H1 (cell line): ENCODE measurements around the gene KCNN1. TPM values are rescaled to one million over a fixed set of nuclear protein-coding genes. Genes with fewer than 3 reads are reported as not detected.

Experiments used
- CTCF ChIA-PET: fragments of 300-600 bp; sonication (Branson Sonifier 250); formaldehyde crosslinking; loops from one replicate; lab custom pipeline; 2021; ENCODE audit not compliant: partially characterized antibody; lab: Charles Lee
- POLR2A ChIA-PET: fragments of 300-600 bp; sonication (Branson Sonifier 250); formaldehyde crosslinking; loops from one replicate; lab custom pipeline; 2021; ENCODE audit warnings: inconsistent platforms; ENCODE audit not compliant: partially characterized antibody; lab: Charles Lee
- DNase-seq, 2 experiments: peaks; one replicate each; pipeline versions ENCODE4 v3.0.0 to v3.0.0-alpha.2; 2010 to 2022; ENCODE audit warnings: low spot score in 2 of 2, low read depth in 1 of 2, mixed read lengths in 1 of 2
- FAIRE-seq: peaks from 2 replicates; lab custom pipeline; 2011; peaks lifted over from hg19 to GRCh38; lab: Jason Lieb, UNC
- H2AFZ ChIP-seq: 2 replicates; pipeline ENCODE4 v1.8.1; 2012; ENCODE audit warnings: low read length, inconsistent platforms
- H2AK5ac ChIP-seq: 2 replicates; pipeline ENCODE4 v1.6.1; 2013; ENCODE audit warnings: low read depth, low read length
- H2BK120ac ChIP-seq: replicated peaks from 2 replicates; pipeline ENCODE3; 2013; ENCODE audit warnings: low read depth, low read length, inconsistent platforms
- H2BK12ac ChIP-seq: 2 replicates; pipeline ENCODE4 v1.6.1; 2013; ENCODE audit warnings: low read depth, low read length
- H2BK15ac ChIP-seq: 2 replicates; pipeline ENCODE4 v1.6.1; 2013; ENCODE audit warnings: low read length
- H2BK20ac ChIP-seq: 2 replicates; pipeline ENCODE4 v1.6.1; 2013; ENCODE audit warnings: low read length
- H2BK5ac ChIP-seq: 2 replicates; pipeline ENCODE4 v1.6.1; 2013; ENCODE audit warnings: low read depth, low read length
- H3K14ac ChIP-seq: 2 replicates; pipeline ENCODE4 v1.6.1; 2013; ENCODE audit warnings: inconsistent platforms; ENCODE audit not compliant: insufficient read length
- H3K18ac ChIP-seq: 2 replicates; pipeline ENCODE4 v1.6.1; 2013; ENCODE audit warnings: low read length; ENCODE audit errors: extremely low read depth
- H3K23ac ChIP-seq: 2 replicates; pipeline ENCODE4 v1.6.1; 2013; ENCODE audit warnings: inconsistent platforms; ENCODE audit not compliant: insufficient read length
- H3K23me2 ChIP-seq: 2 replicates; pipeline ENCODE4 v1.6.1; 2013; ENCODE audit warnings: low read depth, low read length
- H3K27ac ChIP-seq: 2 replicates; pipeline ENCODE4 v1.6.1; 2011; ENCODE audit warnings: low read depth, low read length, inconsistent platforms
- H3K27me3 ChIP-seq, 4 experiments: replicated peaks in 1 of 4; 1 replicate in 1 of 4; 2 replicates in 3 of 4; pipeline versions ENCODE4 v1.6.1 to v1.8.1; 2011 to 2013; ENCODE audit warnings: low read length in 3 of 4, mild to moderate bottlenecking in 3 of 4, inconsistent platforms in 2 of 4, mixed read lengths in 2 of 4, moderate library complexity in 1 of 4; ENCODE audit not compliant: control insufficient read depth in 3 of 4, insufficient read depth in 3 of 4; ENCODE audit errors: extremely low read depth in 1 of 4
- H3K36me3 ChIP-seq, 4 experiments: 2 replicates each; pipeline versions ENCODE4 v1.6.1 to v1.8.1; 2011 to 2013; ENCODE audit warnings: mild to moderate bottlenecking in 4 of 4, low read length in 3 of 4, moderate library complexity in 2 of 4, control low read depth in 1 of 4, inconsistent platforms in 1 of 4; ENCODE audit not compliant: insufficient read depth in 4 of 4, control insufficient read depth in 2 of 4
- H3K4ac ChIP-seq: replicated peaks from 2 replicates; pipeline ENCODE3; 2013; ENCODE audit warnings: low read length, low read depth, mixed read lengths, inconsistent platforms; ENCODE audit not compliant: insufficient read length
- H3K4me1 ChIP-seq, 4 experiments: replicated peaks in 1 of 4; 1 replicate in 1 of 4; 2 replicates in 3 of 4; pipeline versions ENCODE4 v1.6.1 to v1.8.1; 2011 to 2013; ENCODE audit warnings: low read length in 3 of 4, inconsistent platforms in 2 of 4, mixed read lengths in 1 of 4; ENCODE audit not compliant: insufficient read depth in 4 of 4, control insufficient read depth in 3 of 4
- H3K4me2 ChIP-seq, 2 experiments: 2 replicates each; pipeline versions ENCODE4 v1.6.1 to v1.8.1; 2011 to 2013; ENCODE audit warnings: low read depth in 2 of 2, low read length in 2 of 2, control low read depth in 1 of 2, inconsistent platforms in 1 of 2, mild to moderate bottlenecking in 1 of 2; ENCODE audit not compliant: insufficient read depth in 1 of 2
- H3K4me3 ChIP-seq, 4 experiments: fragments of 200-600, 300-600 bp in 1 of 4; sonication (generic), shearing (Covaris generic), sonication (Bioruptor Twin) in 1 of 4; 2 replicates each; pipeline versions ENCODE4 v1.5.1 to v1.8.1; 2011 to 2016; ENCODE audit warnings: low read length in 4 of 4, low read depth in 3 of 4, control low read depth in 2 of 4, inconsistent platforms in 2 of 4, mild to moderate bottlenecking in 2 of 4, mixed read lengths in 1 of 4, moderate library complexity in 1 of 4; ENCODE audit not compliant: insufficient read depth in 2 of 4; ENCODE audit errors: extremely low read depth in 1 of 4
- H3K56ac ChIP-seq: replicated peaks from 2 replicates; pipeline ENCODE3; 2013; ENCODE audit warnings: low read depth, mild to moderate bottlenecking, mixed read lengths, low read length, inconsistent platforms; ENCODE audit not compliant: insufficient read length
- H3K79me1 ChIP-seq: 2 replicates; pipeline ENCODE4 v1.6.1; 2013; ENCODE audit warnings: low read depth, low read length, control low read depth
- H3K79me2 ChIP-seq, 2 experiments: 2 replicates each; pipeline versions ENCODE4 v1.6.1 to v1.8.1; 2012 to 2013; ENCODE audit warnings: low read length in 2 of 2, mild to moderate bottlenecking in 2 of 2, inconsistent platforms in 1 of 2; ENCODE audit not compliant: insufficient read depth in 2 of 2, control insufficient read depth in 1 of 2
- H3K9ac ChIP-seq, 4 experiments: replicated peaks in 1 of 4; 1 replicate in 1 of 4; 2 replicates in 3 of 4; pipeline versions ENCODE4 v1.6.1 to v1.8.1; 2011 to 2013; ENCODE audit warnings: low read depth in 3 of 4, low read length in 3 of 4, control low read depth in 2 of 4, mild to moderate bottlenecking in 2 of 4, moderate library complexity in 2 of 4, inconsistent platforms in 1 of 4; ENCODE audit errors: extremely low read depth in 1 of 4
- H3K9me3 ChIP-seq, 2 experiments: 2 replicates each; pipeline versions ENCODE4 v1.6.1 to v1.8.1; 2012 to 2013; ENCODE audit warnings: mild to moderate bottlenecking in 2 of 2, moderate library complexity in 2 of 2, control low read depth in 1 of 2, inconsistent platforms in 1 of 2, low read depth in 1 of 2, low read length in 1 of 2, mixed read lengths in 1 of 2; ENCODE audit not compliant: insufficient read depth in 2 of 2
- H4K20me1 ChIP-seq, 2 experiments: replicated peaks in 1 of 2; 2 replicates each; pipeline versions ENCODE3 to v1.8.1; 2011 to 2013; ENCODE audit warnings: inconsistent platforms in 2 of 2, low read length in 2 of 2, mild to moderate bottlenecking in 1 of 2; ENCODE audit not compliant: insufficient read depth in 2 of 2, control insufficient read depth in 1 of 2
- H4K5ac ChIP-seq: 2 replicates; pipeline ENCODE4 v1.6.1; 2013; ENCODE audit warnings: low read length, low read depth, mixed read lengths, inconsistent platforms; ENCODE audit not compliant: insufficient read length
- H4K8ac ChIP-seq: 2 replicates; pipeline ENCODE4 v1.8.0; 2013; ENCODE audit warnings: mild to moderate bottlenecking, moderate library complexity, low read length, inconsistent platforms; ENCODE audit not compliant: insufficient read depth; ENCODE audit errors: extremely low read depth
- H4K91ac ChIP-seq: replicated peaks from 2 replicates; pipeline ENCODE3; 2013; ENCODE audit warnings: low read length, mixed read lengths, inconsistent platforms; ENCODE audit not compliant: insufficient read length
- CHD2 ChIP-seq: IDR thresholded peaks from 2 replicates; pipeline ENCODE4 v1.6.1; 2012; ENCODE audit warnings: low read length, improper control_type of control experiment
- POLR2A ChIP-seq, 2 experiments: IDR thresholded peaks; 1 replicate in 1 of 2; 2 replicates in 1 of 2; pipeline ENCODE4 v1.6.1; 2011; ENCODE audit warnings: low read depth in 2 of 2, low read length in 2 of 2, mild to moderate bottlenecking in 2 of 2; ENCODE audit errors: control extremely low read depth in 1 of 2
- POLR2AphosphoS5 ChIP-seq: IDR thresholded peaks from 2 replicates; pipeline ENCODE4 v1.6.1; 2011; ENCODE audit warnings: low read depth, low read length
- RNF2 ChIP-seq: fragments of 200-900, 300-1000 bp; sonication (generic); IDR thresholded peaks from 2 replicates; pipeline ENCODE4 v1.7.1; 2016; ENCODE audit warnings: borderline replicate concordance, low read depth, mild to moderate bottlenecking, antibody characterized with exemption, low read length; ENCODE audit not compliant: poor library complexity, severe bottlenecking; ENCODE audit errors: missing control alignments
- TAF1 ChIP-seq: IDR thresholded peaks from 2 replicates; pipeline ENCODE4 v1.6.1; 2011; ENCODE audit warnings: mild to moderate bottlenecking, low read depth, low read length
- WGBS, 2 experiments: shearing (Covaris generic) in 1 of 2; methylation state at CpG; one replicate each; pipeline versions ENCODE4 v1.1.6 to v1.1.7; 2013 to 2015; ENCODE audit warnings: low lambda C conversion rate in 2 of 2, mixed read lengths in 2 of 2, inconsistent platforms in 1 of 2, low coverage in 1 of 2, missing lambda C conversion rate in 1 of 2; ENCODE audit not compliant: insufficient replicate concordance in 2 of 2, insufficient coverage in 1 of 2, insufficient read length in 1 of 2; ENCODE audit errors: extremely low coverage in 1 of 2, missing lambda C conversion rate in 1 of 2; 5-methylcytosine and 5-hydroxymethylcytosine counted together
- polyA plus RNA-seq, 7 experiments: library from polyadenylated mRNA; depleted of rRNA in 3 of 7; stranded (reverse) in 5 of 7; unstranded in 2 of 7; fragments of >200 nt in 5 of 7; fragments of 200-250 nt in 2 of 7; gene quantifications; 1 replicate in 5 of 7; 2 replicates in 1 of 7; 4 replicates in 1 of 7; pipeline versions ENCODE4 v1.2.1 to v1.2.3, GENCODE V29; 2011 to 2013; ENCODE audit warnings: missing spikeins in 2 of 7, mixed read lengths in 2 of 7
- total RNA-seq: library from RNA; stranded (reverse); fragmentation: NEBNext Ultra II Directional; extraction: Animal tissue kit (Norgen Biotek cat#: 25700); gene quantifications from 2 replicates; pipeline ENCODE4 v1.2.1, GENCODE V29; 2021

KCNN1 gene
- total and polyA plus RNA-seq, 2 of the 8 experiments (the other 6 are each of a cell fraction or from before 2014, with no cell fraction given) = 11.0 to 12.5 TPM

DNA sequence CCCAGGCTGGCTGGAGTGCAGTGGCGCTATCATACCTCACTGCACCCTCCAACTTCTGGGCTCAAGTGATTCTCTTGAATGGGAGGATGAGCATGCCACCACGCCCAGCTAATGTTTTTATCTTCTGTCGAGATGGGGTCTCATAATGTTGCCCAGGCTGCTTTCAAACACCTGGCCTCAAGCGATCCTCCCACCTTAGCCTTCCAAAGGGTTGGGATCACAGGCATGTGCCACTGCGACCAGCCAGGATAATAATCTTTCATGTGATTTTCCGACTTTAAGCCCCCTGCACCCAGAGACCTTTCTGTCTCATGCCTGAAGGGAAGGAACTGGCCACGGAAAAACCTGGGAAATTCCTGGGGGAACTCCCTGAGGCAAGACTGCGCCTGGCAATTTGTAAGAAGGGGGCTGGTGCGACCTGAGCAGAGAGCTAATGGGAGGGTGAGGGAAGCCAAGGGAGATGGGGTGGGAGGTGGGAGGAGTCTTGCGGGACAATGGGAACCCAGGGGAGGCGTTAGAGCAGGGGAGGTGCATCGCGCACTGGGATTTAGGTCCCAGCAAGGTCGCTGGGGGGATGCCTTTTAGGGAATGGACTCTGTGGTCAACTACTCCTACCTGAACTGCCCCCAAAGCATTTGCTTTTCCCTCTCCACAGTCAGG lies 35.2 kb upstream of the KCNN1 start:
- Histone ChIP-seq H3K27me3 (no peaks in the 10 kb centered on the region), H2BK20ac (no peak overlapping the region), H2AK5ac (no peak overlapping the region), H2BK5ac (peak overlapping the region; percentile 36; the same call in 1 of the 2 replicates), H4K8ac (no peak overlapping the region), H4K91ac (peak overlapping the region; percentile 93), H3K36me3 (no peaks in the 10 kb centered on the region), H3K56ac (no peak overlapping the region), H2BK120ac (peak overlapping the region; percentile 74), H2AFZ (peak overlapping the region; percentile 20; the same call in 1 of the 2 replicates), H3K18ac (no peak overlapping the region; the same call in 1 of the 2 replicates), H3K14ac (no peak overlapping the region), H3K23ac (no peak overlapping the region), H3K4ac (peak overlapping the region; percentile 29), H3K23me2 (peaks cover 7% of the 10 kb centered on the region; the same call in 1 of the 2 replicates), H2BK15ac (no peak overlapping the region), H3K27ac (peak overlapping the region; percentile 96; the same call in 1 of the 2 replicates), H3K79me1 (no peaks in the 10 kb centered on the region), H4K5ac (peak overlapping the region; percentile 20), H3K9ac (no peak overlapping the region), H2BK12ac (peak overlapping the region; percentile 60; the same call in 1 of the 2 replicates), H3K4me3 (peak overlapping the region in 3 of 4 experiments; percentile 27 to 94 (median 91); a peak in 4 of 8 replicates), H3K79me2 (peaks cover 0 to 7% of the 10 kb centered on the region in 2 experiments; a peak in 2 of 4 replicates), H3K4me1 (peaks cover 0 to 4% (median 2%) of the 10 kb centered on the region in 4 experiments; a peak in 3 of 7 replicates), H4K20me1 (no peaks in the 10 kb centered on the region), H3K9me3 (no peaks in the 10 kb centered on the region), H3K4me2 (peak overlapping the region; percentile 29 to 92)
- DNase-seq = peak; percentile 75 to 80
- CTCF ChIA-PET = interaction anchor here (1.0 to 10.3 kb wide), 25 partner anchors 9 to 141 kb away, joined by 3 to 200 read pairs (median 4); partner anchors contain the start of genes KCNN1, RPL18A and SLC5A5
- no peak for FAIRE-seq
- WGBS, 2 experiments = 22% methylated on average over 14 of the region's 14 CpGs; no CpG with 5 or more reads in 1 of the 2 experiments
- TF ChIP-seq RNF2 (no peak), POLR2A (IDR thresholded peaks at IDR 0.05; ENCODE audit: control extremely low read depth in 1 of 2, low read depth in 2 of 2, low read length in 2 of 2) (peak; percentile 40 to 87), TAF1 (peak; percentile 41), CHD2 (no peak), POLR2AphosphoS5 (peak; percentile 79)
- POLR2A ChIA-PET = interaction anchor here (0.7 to 14.8 kb wide), 9 partner anchors 9 to 68 kb away, joined by 3 to 392 read pairs (median 4); partner anchors contain the start of genes RPL18A and SLC5A5
